Upper lobe of right lung (tissue), 1 donor: ENCODE measurements around the gene TJP3. TPM values are rescaled to one million over a fixed set of nuclear protein-coding genes. Genes with fewer than 3 reads are reported as not detected.
"Not testable (repeated sequence)": the region's sequence is repeated elsewhere in the genome, so short reads cannot be mapped to it uniquely, and the experiment has no call there.

ENCODE experiments used
- ATAC-seq: fragments of 200-7000 bp; cut with Tn5 transposase; one replicate; pipeline ENCODE4 v1.9.1; 2020; ENCODE audit warnings: mild to moderate bottlenecking, moderate library complexity
- DNase-seq: peaks from one replicate; pipeline ENCODE4 v3.0.0-alpha.2; 2020
- H3K27ac ChIP-seq: fragments of 200-600 bp; one replicate; pipeline ENCODE4 v1.8.0; 2022
- H3K27me3 ChIP-seq: fragments of 200-600 bp; one replicate; pipeline ENCODE4 v1.8.0; 2022; ENCODE audit warnings: mild to moderate bottlenecking
- H3K36me3 ChIP-seq: fragments of 200-600 bp; one replicate; pipeline ENCODE4 v1.8.0; 2022
- H3K4me1 ChIP-seq: fragments of 200-600 bp; one replicate; pipeline ENCODE4 v1.8.0; 2022
- H3K4me3 ChIP-seq: fragments of 200-600 bp; one replicate; pipeline ENCODE4 v1.8.0; 2022; ENCODE audit warnings: mild to moderate bottlenecking
- H3K9me3 ChIP-seq: fragments of 200-600 bp; one replicate; pipeline ENCODE4 v1.8.0; 2022
- CTCF ChIP-seq: fragments of 200-600 bp; IDR thresholded peaks from one replicate; pipeline ENCODE4 v1.8.0; 2022; ENCODE audit warnings: antibody characterized with exemption
- intact Hi-C: fragments of 100-400 bp; cut with DNase I; formaldehyde crosslinking; loops from one replicate; pipeline ENCODE4 v1.11.0; 2022
- total RNA-seq: library from RNA; stranded (reverse); fragmentation: NEBNext Ultra II Directional; extraction: Animal tissue kit (Norgen Biotek cat#: 25700); gene quantifications from one replicate; pipeline ENCODE4 v1.2.1, GENCODE V29; 2021
- donor health status: DM: no; HTN: yes; CAD: no; lungs with severe emphysema.

TJP3 gene
- total RNA-seq, 1 donor from 2014 or later: 23.0 TPM

GRCh38 chr19:3762130-3762473 lies 53.9 kb downstream of the TJP3 start:
- intact Hi-C loops: no loop called here
- H3K27ac ChIP-seq: peak overlapping the region; percentile 99
- H3K4me1 ChIP-seq: peaks cover 35% of the 10 kb centered on the region
- ATAC-seq: no peak
- H3K9me3 ChIP-seq: no peaks in the 10 kb centered on the region
- TF ChIP-seq CTCF: no peak
- peak overlapping the region; percentile 71 for H3K4me3 ChIP-seq
- no peak for DNase-seq
- no peaks in the 10 kb centered on the region for H3K27me3 ChIP-seq
- H3K36me3 ChIP-seq: peaks cover 27% of the 10 kb centered on the region

DNA sequence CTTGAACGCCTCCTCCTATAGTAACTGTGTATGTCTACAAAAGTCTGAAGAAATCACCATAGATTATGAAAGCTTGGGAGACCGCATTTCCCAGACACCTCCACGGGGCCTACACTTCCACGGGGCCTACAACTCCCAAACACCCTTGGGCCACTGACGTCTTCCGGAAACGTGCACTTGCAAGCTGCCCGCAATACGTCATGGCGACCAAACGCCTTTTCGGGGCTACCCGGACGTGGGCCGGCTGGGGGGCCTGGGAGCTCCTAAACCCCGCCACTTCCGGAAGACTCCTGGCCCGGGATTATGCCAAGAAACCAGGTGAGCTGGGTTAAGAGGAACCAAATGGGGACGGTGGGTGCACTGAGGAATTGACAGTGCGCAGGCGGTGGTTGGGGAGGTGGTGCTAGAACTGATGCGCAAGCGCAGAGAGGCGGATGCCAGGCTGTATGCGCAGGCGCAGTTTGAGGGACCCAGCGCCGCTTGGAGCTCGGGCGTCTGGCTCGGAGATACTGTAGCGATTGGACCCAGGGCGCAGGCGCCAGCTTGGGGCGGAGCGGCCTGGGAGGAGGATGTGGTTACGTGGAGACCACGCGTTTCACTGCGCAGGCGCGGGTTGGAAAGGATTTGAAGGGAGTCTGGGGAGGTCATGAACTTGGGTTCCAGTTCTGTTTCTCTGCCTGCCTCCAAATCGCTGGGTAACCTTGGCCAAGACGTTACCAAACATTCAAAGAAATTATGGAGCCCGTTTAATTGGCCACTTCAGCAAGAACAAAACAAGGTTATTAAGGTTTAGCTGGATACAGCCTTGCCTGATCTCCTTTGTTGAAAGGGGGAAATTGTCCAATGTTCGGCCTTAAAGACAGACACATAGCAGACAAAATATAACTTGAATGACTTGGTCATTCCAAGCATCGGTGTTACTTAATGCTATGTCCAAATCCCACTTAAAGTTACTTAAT lies 54.6 kb downstream of the TJP3 start, which contains the start of gene MRPL54:
Gene MRPL54 (plus strand): TSS at position 182 of the 959 bp plus-strand sequence. CDS start 19 bp downstream, at position 201.
- Histone ChIP-seq H3K4me3 (peak within 1 kb of the TSS; percentile 97), H3K4me1 (peaks cover 35% of the 10 kb centered on the region), H3K27me3 (no peaks in the 10 kb centered on the region), H3K27ac (peak within 1 kb of the TSS; percentile 99), H3K36me3 (peaks cover 29% of the 10 kb centered on the region), H3K9me3 (no peaks in the 10 kb centered on the region)
- ATAC-seq (peak; percentile 94), DNase-seq (peak; percentile 100)
- TF ChIP-seq CTCF: no peak
- intact Hi-C loops: no loop called here

DNA sequence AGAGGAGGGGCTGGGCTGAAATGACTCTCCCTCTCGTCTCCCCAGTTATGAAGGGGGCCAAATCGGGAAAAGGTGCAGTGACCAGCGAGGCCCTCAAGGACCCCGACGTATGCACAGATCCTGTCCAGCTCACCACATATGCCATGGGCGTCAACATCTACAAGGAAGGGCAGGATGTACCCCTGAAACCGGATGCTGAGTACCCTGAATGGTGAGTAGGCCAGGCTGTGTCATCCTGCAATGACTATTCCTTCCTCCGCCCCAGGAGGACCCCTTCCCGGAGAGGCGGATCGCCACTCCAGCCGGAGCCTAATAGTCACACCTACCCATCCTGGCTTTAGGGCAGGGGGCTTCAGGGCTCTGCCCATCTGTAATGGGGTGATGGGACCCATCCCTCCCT lies 56.9 kb downstream of the TJP3 start:
- no peak for DNase-seq
- TF ChIP-seq CTCF: no peak
- intact Hi-C loops: no loop called here
- H3K4me3 ChIP-seq: no peak overlapping the region
- H3K9me3 ChIP-seq: no peaks in the 10 kb centered on the region
- H3K27ac ChIP-seq: no peak overlapping the region
- ATAC-seq: no peak
- H3K4me1 ChIP-seq: peaks cover 19% of the 10 kb centered on the region
- no peaks in the 10 kb centered on the region for H3K27me3 ChIP-seq
- H3K36me3 ChIP-seq: peaks cover 33% of the 10 kb centered on the region

DNA sequence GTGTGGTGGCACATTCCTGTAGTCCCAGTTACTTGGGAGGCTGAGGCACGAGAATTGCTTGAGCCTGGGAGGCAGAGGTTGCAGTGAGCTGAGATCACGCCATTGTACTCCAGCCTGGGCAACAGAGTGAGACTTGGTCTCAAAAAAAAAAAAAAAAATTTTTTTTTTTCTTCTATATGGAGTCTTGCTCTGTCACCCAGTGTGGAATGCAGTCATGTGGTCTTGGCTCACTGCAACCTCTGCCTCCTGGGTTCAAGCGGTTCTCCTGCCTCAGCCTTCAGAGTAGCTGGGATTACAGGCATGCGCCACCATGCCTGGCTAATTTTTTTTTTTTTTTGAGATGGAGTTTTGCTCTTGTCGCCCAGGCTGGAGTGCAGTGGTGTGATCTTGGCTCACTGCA lies 57.6 kb downstream of the TJP3 start:
- H3K27ac ChIP-seq, H3K27me3 ChIP-seq, intact Hi-C loops, H3K4me3 ChIP-seq, ATAC-seq, H3K9me3 ChIP-seq, DNase-seq: not testable (repeated sequence)
- H3K36me3 ChIP-seq: peaks cover 33% of the 10 kb centered on the region
- H3K4me1 ChIP-seq: peaks cover 17% of the 10 kb centered on the region

GRCh38 chr19:3766520-3766919 lies 58.3 kb downstream of the TJP3 start:
- intact Hi-C loops: no loop called here
- Histone ChIP-seq H3K4me3 (no peak overlapping the region), H3K27ac (no peak overlapping the region), H3K27me3 (no peaks in the 10 kb centered on the region), H3K4me1 (peaks cover 14% of the 10 kb centered on the region), H3K36me3 (peaks cover 33% of the 10 kb centered on the region), H3K9me3 (no peaks in the 10 kb centered on the region)
- DNase-seq (no peak), ATAC-seq (no peak)
- no peak for TF ChIP-seq CTCF

- no peak for DNase-seq
- intact Hi-C loops: no loop called here
- H3K27ac ChIP-seq: no peak overlapping the region
- no peaks in the 10 kb centered on the region for H3K27me3 ChIP-seq
- H3K9me3 ChIP-seq: no peaks in the 10 kb centered on the region
- no peak overlapping the region for H3K4me3 ChIP-seq
- H3K36me3 ChIP-seq: peaks cover 33% of the 10 kb centered on the region
- no peak for TF ChIP-seq CTCF
- ATAC-seq: no peak
- peaks cover 9% of the 10 kb centered on the region for H3K4me1 ChIP-seq
These were observed 58.9 kb downstream of the TJP3 start for GRCh38 chr19:3767050-3767449.
